CD4-positive, alpha-beta memory T cell (primary cell): Measurements from ENCODE around the gene KCNIP1. TPM values are rescaled to one million over a fixed set of nuclear protein-coding genes. Genes with fewer than 3 reads are reported as not detected.

Experiments used
- CTCF ChIA-PET: fragments of 350-600 bp; sonication (Branson Sonifier 250); formaldehyde crosslinking; loops from one replicate; lab custom pipeline; 2021; ENCODE audit warnings: inconsistent platforms; ENCODE audit not compliant: partially characterized antibody; lab: Charles Lee
- POLR2A ChIA-PET: fragments of 350-600 bp; sonication (Branson Sonifier 250); formaldehyde crosslinking; loops from one replicate; lab custom pipeline; 2021; ENCODE audit not compliant: partially characterized antibody; lab: Charles Lee
- DNase-seq, 5 donors: peaks; one replicate each; pipeline versions ENCODE4 v3.0.0 to v3.0.0-alpha.2; 2020 to 2022; ENCODE audit warnings: mixed read lengths in 1 of 5
- H3K27ac ChIP-seq: one replicate; pipeline ENCODE4 v1.7.0; 2013; ENCODE audit warnings: low read depth, low read length
- H3K27me3 ChIP-seq: 2 replicates; pipeline ENCODE4 v1.7.0; 2013; ENCODE audit warnings: mild to moderate bottlenecking, low read length, moderate library complexity; ENCODE audit not compliant: insufficient read depth
- H3K36me3 ChIP-seq: 2 replicates; pipeline ENCODE4 v1.7.0; 2013; ENCODE audit warnings: mild to moderate bottlenecking, low read length, moderate library complexity; ENCODE audit not compliant: insufficient read depth
- H3K4me1 ChIP-seq: 2 replicates; pipeline ENCODE4 v1.7.0; 2013; ENCODE audit warnings: mild to moderate bottlenecking, low read length, moderate library complexity; ENCODE audit not compliant: insufficient read depth
- H3K4me3 ChIP-seq, 2 donors: one replicate each; pipeline ENCODE4 v1.7.0; 2013; ENCODE audit warnings: low read length in 2 of 2, mild to moderate bottlenecking in 1 of 2
- H3K9me3 ChIP-seq, 2 donors: one replicate each; pipeline ENCODE4 v1.7.0; 2013; ENCODE audit warnings: low read length in 2 of 2, control low read depth in 1 of 2; ENCODE audit not compliant: control insufficient read depth in 1 of 2
- H3K27ac Mint-ChIP-seq, 7 donors: one replicate each; pipeline ENCODE4 v1.8.0; 2020 to 2021; ENCODE audit warnings: mixed read lengths in 7 of 7, mild to moderate bottlenecking in 6 of 7, inconsistent platforms in 3 of 7, moderate library complexity in 3 of 7
- H3K27me3 Mint-ChIP-seq, 2 donors: one replicate each; pipeline ENCODE4 v1.8.0; 2020 to 2021; ENCODE audit warnings: mixed read lengths in 2 of 2
- H3K36me3 Mint-ChIP-seq, 2 donors: one replicate each; pipeline ENCODE4 v1.8.0; 2020 to 2021; ENCODE audit warnings: mixed read lengths in 2 of 2, inconsistent platforms in 1 of 2, mild to moderate bottlenecking in 1 of 2
- H3K4me1 Mint-ChIP-seq, 4 donors: one replicate each; pipeline ENCODE4 v1.8.0; 2020 to 2021; ENCODE audit warnings: mixed read lengths in 4 of 4, mild to moderate bottlenecking in 1 of 4
- H3K4me3 Mint-ChIP-seq, 8 donors: one replicate each; pipeline ENCODE4 v1.8.0; 2020 to 2021; ENCODE audit warnings: mixed read lengths in 8 of 8, mild to moderate bottlenecking in 7 of 8, moderate library complexity in 6 of 8, inconsistent platforms in 3 of 8
- H3K9me3 Mint-ChIP-seq, 8 donors: one replicate each; pipeline ENCODE4 v1.8.0; 2020 to 2021; ENCODE audit warnings: mixed read lengths in 8 of 8, mild to moderate bottlenecking in 5 of 8, inconsistent platforms in 3 of 8, moderate library complexity in 1 of 8
- intact Hi-C: fragments of 100-400 bp; cut with micrococcal nuclease; formaldehyde crosslinking; loops from one replicate; pipeline ENCODE4 v1.15.1; 2023
- polyA plus RNA-seq, 2 donors: library from polyadenylated mRNA; unstranded; fragments of 300-500 nt; fragmentation: Illumina TruSeq; gene quantifications; one replicate each; pipeline ENCODE4 v1.2.3, GENCODE V29; 2021
- total RNA-seq, 2 experiments: library from RNA; stranded (reverse); gene quantifications; one replicate each; pipeline ENCODE4 v1.2.3, GENCODE V29; 2021

The KCNIP1 gene
- total and polyA plus RNA-seq, 4 experiments from 2014 or later = not detected

GRCh38 chr5:170745481-170746071 lies 241.8 kb downstream of the KCNIP1 start:
- DNase-seq = no peak
- Histone ChIP-seq H3K27ac (no peak overlapping the region), H3K4me1 (no peaks in the 10 kb centered on the region), H3K36me3 (no peaks in the 10 kb centered on the region), H3K4me3 (no peak overlapping the region), H3K9me3 (no peaks in the 10 kb centered on the region), H3K27me3 (no peaks in the 10 kb centered on the region)
- Mint-ChIP-seq H3K27ac (no peak overlapping the region), H3K4me3 (no peak overlapping the region), H3K36me3 (no peaks in the 10 kb centered on the region), H3K4me1 (peaks cover 0 to 4% (median under 1%) of the 10 kb centered on the region in 4 donors), H3K27me3 (peaks cover 20 to 24% of the 10 kb centered on the region in 2 donors), H3K9me3 (peaks cover 0 to 2% (median 0%) of the 10 kb centered on the region in 8 donors)
- intact Hi-C loops = no loop called here
- ChIA-PET CTCF (no interaction called here), POLR2A (no interaction called here)

DNA sequence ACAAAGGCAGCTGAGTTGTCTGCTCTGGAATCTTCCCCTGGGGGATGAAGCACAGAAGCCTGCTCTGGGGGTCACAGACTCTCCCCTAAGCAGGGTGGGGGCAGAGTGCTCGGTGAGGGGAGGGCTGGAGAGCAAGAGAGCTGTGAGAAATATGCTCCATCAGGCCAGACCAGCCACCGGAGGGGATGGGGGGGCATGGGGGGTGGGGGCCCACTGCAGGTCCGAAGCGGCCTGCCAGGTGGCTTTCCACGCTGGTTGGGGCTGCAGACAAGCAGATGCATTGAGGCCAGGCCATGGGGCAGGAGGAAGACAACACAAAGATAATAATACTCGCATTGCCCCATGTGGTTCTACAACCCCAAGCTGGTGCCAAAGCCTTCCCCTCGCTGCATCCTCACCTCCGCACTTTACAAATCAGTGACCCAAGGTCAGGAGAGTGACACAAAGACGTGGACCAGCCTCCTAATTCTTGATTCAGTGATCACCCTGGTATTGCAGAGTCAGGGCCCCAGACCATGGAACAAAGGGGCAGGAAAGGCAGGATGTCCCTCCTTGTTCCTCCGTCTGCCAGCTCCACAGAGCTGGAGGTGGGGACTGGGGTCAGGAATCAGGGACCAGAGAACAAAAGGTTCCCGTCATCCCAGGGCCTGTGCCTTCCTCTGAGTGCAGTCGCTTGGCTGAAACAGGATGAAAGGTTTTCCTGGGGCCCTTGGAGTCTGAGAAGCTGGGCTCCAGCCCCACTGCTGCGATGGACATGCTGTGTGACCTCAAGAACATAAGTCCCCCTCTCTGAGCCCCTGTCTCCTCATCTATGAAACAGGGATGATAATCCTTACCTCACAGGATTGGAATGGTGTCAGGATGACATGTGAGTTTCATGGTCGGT lies 242.5 kb downstream of the KCNIP1 start:
- CTCF ChIA-PET = no interaction called here
- Mint-ChIP-seq H3K27ac (no peak overlapping the region), H3K9me3 (peaks cover 0 to 2% (median 0%) of the 10 kb centered on the region in 8 donors), H3K27me3 (peaks cover 20 to 27% of the 10 kb centered on the region in 2 donors), H3K36me3 (no peaks in the 10 kb centered on the region), H3K4me1 (peaks cover 0 to 4% (median under 1%) of the 10 kb centered on the region in 4 donors), H3K4me3 (no peak overlapping the region)
- Histone ChIP-seq H3K27ac (no peak overlapping the region), H3K4me1 (no peaks in the 10 kb centered on the region), H3K4me3 (no peak overlapping the region), H3K36me3 (no peaks in the 10 kb centered on the region), H3K9me3 (no peaks in the 10 kb centered on the region), H3K27me3 (no peaks in the 10 kb centered on the region)
- POLR2A ChIA-PET = no interaction called here
- DNase-seq = no peak
- intact Hi-C loops = no loop called here

DNA sequence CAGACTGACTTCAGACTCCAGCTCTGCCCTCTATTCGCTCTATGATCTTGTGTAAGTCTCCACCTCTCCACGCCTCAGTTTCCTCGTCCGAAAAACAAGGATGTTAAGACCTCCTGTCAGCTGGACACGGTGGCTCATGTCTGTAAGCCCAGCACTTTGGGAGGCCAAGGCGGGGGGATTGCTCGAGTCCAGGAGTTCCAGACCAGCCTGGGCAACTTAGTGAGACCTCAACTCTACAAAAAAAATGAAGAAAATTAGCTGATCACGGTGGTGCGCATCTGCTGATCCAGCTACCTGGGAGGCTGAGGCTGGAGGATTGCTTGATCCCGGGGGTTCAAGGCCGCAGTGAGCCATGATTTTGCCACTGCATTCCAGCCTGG lies 243.1 kb downstream of the KCNIP1 start:
- Histone ChIP-seq H3K36me3 (no peaks in the 10 kb centered on the region), H3K27ac (no peak overlapping the region), H3K4me1 (no peaks in the 10 kb centered on the region), H3K9me3 (no peaks in the 10 kb centered on the region), H3K27me3 (no peaks in the 10 kb centered on the region), H3K4me3 (no peak overlapping the region)
- Mint-ChIP-seq H3K4me3 (no peak overlapping the region), H3K27me3 (peaks cover 20 to 24% of the 10 kb centered on the region in 2 donors), H3K27ac (no peak overlapping the region), H3K9me3 (peaks cover 0 to 2% (median 0%) of the 10 kb centered on the region in 8 donors), H3K4me1 (peaks cover 0 to 4% (median under 1%) of the 10 kb centered on the region in 4 donors), H3K36me3 (no peaks in the 10 kb centered on the region)
- ChIA-PET CTCF (no interaction called here), POLR2A (no interaction called here)
- intact Hi-C loops = no loop called here
- DNase-seq = no peak

DNA sequence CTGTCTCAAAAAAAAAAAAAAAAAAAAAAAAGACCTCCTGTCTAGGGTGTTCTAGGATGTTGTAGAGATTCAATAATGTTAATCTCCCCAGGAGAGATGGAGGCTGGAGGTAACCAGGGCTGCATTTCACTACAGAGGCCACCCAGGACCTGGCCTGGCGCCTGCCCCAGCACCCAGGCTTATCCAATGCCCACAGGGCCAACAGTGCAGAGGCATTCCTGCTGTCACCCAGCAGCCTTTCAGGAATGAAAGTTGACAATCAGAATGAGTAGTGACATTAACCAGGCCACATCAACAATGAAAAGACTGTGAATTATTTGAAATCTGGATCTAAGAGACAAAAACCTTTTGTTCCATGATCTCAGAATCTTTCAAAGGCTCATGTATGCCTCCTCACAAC lies 243.5 kb downstream of the KCNIP1 start:
- no peak for DNase-seq
- no peak overlapping the region for H3K4me3 ChIP-seq
- H3K4me1 ChIP-seq = no peaks in the 10 kb centered on the region
- no peaks in the 10 kb centered on the region for H3K36me3 Mint-ChIP-seq
- ChIA-PET CTCF (no interaction called here), POLR2A (no interaction called here)
- H3K27ac ChIP-seq = no peak overlapping the region
- intact Hi-C loops = no loop called here
- H3K9me3 ChIP-seq = no peaks in the 10 kb centered on the region
- no peaks in the 10 kb centered on the region for H3K36me3 ChIP-seq
- peaks cover 20 to 24% of the 10 kb centered on the region in 2 donors for H3K27me3 Mint-ChIP-seq
- no peaks in the 10 kb centered on the region for H3K27me3 ChIP-seq
- H3K4me1 Mint-ChIP-seq = peaks cover 0 to 4% (median under 1%) of the 10 kb centered on the region in 4 donors
- H3K27ac Mint-ChIP-seq = no peak overlapping the region
- peaks cover 0 to 2% (median 0%) of the 10 kb centered on the region in 8 donors for H3K9me3 Mint-ChIP-seq
- H3K4me3 Mint-ChIP-seq = no peak overlapping the region

DNA sequence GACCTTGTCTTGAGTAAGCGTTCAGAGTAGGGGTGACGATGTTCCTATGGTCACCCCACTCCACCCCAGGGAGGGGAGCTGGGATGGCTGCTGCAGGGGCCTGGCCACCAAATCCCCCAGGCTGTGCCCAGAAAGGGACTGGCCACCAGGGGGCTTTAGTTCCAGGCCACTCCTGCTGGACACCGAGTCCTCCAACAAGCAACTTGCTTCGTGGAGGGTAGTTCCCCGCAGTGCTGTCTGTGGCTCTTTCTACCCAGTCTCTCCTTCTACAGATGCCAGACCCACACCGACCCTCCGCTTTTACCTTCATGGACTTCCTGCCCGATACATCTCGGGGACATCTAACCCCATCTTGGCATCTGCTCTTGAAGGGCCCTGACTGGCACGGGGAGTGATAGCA lies 244.0 kb downstream of the KCNIP1 start:
- Histone ChIP-seq H3K4me1 (no peaks in the 10 kb centered on the region), H3K4me3 (no peak overlapping the region), H3K27me3 (no peaks in the 10 kb centered on the region), H3K27ac (no peak overlapping the region), H3K36me3 (no peaks in the 10 kb centered on the region), H3K9me3 (no peaks in the 10 kb centered on the region)
- H3K4me1 Mint-ChIP-seq = peaks cover 0 to 4% (median under 1%) of the 10 kb centered on the region in 4 donors
- H3K36me3 Mint-ChIP-seq = no peaks in the 10 kb centered on the region
- CTCF ChIA-PET = no interaction called here
- no peak overlapping the region for H3K4me3 Mint-ChIP-seq
- POLR2A ChIA-PET = no interaction called here
- intact Hi-C loops = no loop called here
- peaks cover 22 to 24% of the 10 kb centered on the region in 2 donors for H3K27me3 Mint-ChIP-seq
- H3K9me3 Mint-ChIP-seq = peaks cover 0 to 2% (median 0%) of the 10 kb centered on the region in 8 donors
- no peak for DNase-seq
- no peak overlapping the region for H3K27ac Mint-ChIP-seq

DNA sequence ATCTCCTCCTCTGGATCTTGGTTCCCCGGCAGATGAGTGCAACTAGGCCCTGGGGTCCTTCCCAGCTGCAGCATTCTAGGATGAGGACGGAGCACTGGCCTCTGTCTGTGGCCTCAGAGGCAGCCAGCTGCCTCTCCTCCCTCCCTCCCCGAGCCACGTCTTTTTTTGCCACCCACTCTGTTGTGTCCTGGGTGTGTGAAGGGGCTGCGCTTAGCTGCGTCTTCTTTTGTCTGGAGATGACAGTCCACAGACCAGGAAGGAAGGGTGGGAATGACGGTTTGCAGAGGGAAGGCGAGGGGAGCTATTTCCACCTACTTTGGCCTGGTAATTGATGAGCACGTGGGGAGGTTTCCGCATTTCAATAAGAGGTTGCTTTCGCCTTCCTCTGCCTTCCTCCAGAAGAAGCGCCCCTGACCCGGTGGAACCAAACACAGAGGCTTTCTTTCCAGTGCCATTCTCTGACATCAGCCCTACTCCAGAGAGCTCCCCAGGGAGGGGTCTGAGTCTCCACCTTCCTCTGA lies 245.2 kb downstream of the KCNIP1 start:
- Mint-ChIP-seq H3K27me3 (peaks cover 14 to 18% of the 10 kb centered on the region in 2 donors), H3K9me3 (no peaks in the 10 kb centered on the region), H3K4me3 (no peak overlapping the region), H3K27ac (no peak overlapping the region), H3K4me1 (peaks cover 0 to 4% (median under 1%) of the 10 kb centered on the region in 4 donors), H3K36me3 (no peaks in the 10 kb centered on the region)
- ChIA-PET CTCF (no interaction called here), POLR2A (no interaction called here)
- no peak for DNase-seq
- Histone ChIP-seq H3K9me3 (no peaks in the 10 kb centered on the region), H3K36me3 (no peaks in the 10 kb centered on the region), H3K4me1 (no peaks in the 10 kb centered on the region), H3K27me3 (no peaks in the 10 kb centered on the region), H3K4me3 (no peak overlapping the region), H3K27ac (no peak overlapping the region)
- intact Hi-C loops = no loop called here

DNA sequence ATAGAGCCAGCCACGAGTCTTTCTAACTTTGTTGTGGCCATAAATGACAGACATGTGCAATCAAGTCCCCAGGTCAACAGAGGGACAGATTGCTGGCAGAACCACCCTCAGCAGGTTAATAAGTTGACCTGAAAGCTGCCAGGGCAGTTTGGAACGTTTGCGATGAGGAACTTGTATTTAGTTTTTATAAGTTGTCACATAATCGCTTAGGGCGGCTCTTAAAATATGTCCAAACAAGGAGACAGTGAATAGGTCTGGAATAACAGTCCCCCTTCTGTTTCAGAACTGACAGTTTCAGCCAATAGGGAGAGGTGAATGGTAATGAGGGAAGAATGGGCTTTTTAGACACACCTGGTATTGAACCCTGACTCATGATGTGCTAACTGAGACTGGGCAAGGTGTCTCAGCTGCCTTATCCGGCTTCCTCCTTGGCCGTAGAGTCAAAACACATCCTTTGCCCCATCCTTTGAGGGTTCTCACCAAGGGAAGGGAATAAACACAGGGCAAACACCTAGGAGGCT lies 246.2 kb downstream of the KCNIP1 start:
- Histone ChIP-seq H3K27ac (no peak overlapping the region), H3K36me3 (no peaks in the 10 kb centered on the region), H3K9me3 (no peaks in the 10 kb centered on the region), H3K4me1 (no peaks in the 10 kb centered on the region), H3K27me3 (no peaks in the 10 kb centered on the region), H3K4me3 (no peak overlapping the region)
- no peak for DNase-seq
- CTCF ChIA-PET = interaction anchor here (1.0 kb wide), 1 partner anchor 10 kb away, joined by 3 read pairs; no protein-coding TSS in a partner anchor
- no peak overlapping the region for H3K4me3 Mint-ChIP-seq
- POLR2A ChIA-PET = no interaction called here
- peaks cover 0 to 3% (median 0%) of the 10 kb centered on the region in 8 donors for H3K9me3 Mint-ChIP-seq
- no peak overlapping the region for H3K27ac Mint-ChIP-seq
- H3K4me1 Mint-ChIP-seq = no peaks in the 10 kb centered on the region
- no peaks in the 10 kb centered on the region for H3K36me3 Mint-ChIP-seq
- intact Hi-C loops = no loop called here
- H3K27me3 Mint-ChIP-seq = peaks cover 12 to 14% of the 10 kb centered on the region in 2 donors
